Fibroblast of upper back skin (primary cell): Measurements from ENCODE around the gene GATA2.

ENCODE experiments used
- DNase-seq: peaks from one replicate; pipeline ENCODE4 v3.0.0-alpha.2; 2013

Gene GATA2

DNA sequence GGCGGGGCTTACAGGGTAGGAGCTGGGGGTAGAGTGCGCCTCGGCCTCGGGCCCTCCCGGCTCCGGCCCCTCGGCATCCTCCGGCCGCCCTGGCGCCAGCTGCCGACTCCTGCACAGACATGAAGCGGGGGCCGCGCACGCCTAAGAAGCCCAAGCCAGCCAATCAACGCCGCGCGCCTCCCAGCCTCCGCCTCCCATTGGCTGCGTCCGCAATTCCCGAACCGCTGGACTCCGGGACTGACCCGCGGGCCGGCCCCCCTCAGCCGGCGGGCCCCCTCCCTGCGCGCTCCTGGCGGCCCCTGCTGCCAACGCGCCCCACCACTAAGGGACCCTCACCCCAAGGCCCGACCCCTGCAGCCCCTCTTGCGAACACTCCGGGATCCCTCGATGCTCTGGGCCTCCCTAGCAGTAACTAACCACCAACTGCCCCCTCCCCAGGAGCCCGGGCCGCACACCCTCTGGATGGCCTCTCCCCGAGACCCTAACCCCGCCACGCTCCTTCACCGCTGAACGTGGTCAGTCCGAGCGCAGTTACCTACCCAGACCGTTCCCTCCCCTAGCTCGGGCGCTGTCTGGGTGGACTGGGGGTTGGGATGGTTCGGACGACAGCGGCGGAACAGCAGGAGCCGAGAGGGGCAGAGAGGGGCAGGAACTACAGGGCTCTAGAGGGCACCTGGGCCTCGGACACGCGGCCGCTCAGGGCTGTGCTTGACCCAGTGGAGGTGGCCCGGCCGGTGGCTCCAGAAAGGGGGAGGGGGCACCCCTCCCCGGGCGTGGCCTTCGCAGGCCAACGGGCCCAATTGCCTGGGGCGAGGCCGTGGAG, 5.0 kb downstream of the GATA2 start:
- peak; percentile 87 for DNase-seq

DNA sequence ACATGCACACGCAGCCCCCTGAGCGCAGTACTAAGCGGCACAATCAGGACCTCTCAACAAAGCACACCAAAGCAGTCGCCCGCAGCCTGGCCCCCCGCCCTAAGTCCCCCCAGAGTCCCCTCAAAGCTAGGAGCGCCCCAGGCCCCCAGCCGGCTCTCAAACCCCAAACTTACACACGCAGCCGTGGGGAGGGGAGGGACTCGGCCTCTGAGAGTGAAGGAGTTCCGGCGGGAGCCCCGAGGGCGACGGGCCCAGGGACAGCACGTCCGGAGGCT, 5.5 kb downstream of the GATA2 start:
- DNase-seq, result no peak

DNA sequence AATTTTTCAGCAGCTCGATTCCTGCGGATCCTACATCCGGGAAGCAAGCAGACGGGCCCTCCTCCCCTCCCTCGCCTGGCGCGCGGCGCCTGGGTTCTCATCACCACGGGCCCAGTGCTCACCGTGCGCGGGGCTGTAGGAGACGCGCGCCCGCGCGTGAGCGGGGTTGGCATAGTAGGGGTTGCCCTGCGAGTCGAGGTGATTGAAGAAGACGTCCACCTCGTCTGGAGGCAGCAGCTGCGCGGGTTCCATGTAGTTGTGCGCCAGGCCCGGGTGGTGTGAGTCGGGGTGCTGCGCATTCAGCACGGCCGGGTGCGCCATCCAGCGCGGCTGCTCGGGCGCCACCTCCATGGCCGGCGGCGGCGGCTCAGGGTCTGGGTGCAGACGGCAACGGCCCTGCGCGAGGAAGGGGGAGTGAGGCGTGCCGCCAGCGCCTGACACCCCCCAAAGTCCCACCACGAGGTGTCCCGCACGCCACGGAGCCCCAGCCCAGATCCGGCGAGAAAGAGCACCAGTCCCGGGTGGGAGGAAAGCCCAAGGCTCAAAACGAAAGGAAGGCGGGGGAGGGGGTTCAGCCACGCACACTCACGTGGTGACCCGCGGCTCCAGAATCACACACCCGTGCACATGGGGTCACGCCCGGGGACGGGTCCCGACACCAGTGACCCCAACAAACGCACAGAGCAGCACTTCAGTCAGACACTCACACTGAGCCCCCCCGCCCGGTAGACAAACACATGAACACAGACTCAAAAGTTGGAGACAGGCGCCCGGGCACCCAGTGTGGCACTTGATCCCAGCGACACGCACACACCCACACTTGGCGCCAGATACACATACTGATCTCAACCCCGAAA, 6.1 kb downstream of the GATA2 start:
- DNase-seq, result no peak

DNA sequence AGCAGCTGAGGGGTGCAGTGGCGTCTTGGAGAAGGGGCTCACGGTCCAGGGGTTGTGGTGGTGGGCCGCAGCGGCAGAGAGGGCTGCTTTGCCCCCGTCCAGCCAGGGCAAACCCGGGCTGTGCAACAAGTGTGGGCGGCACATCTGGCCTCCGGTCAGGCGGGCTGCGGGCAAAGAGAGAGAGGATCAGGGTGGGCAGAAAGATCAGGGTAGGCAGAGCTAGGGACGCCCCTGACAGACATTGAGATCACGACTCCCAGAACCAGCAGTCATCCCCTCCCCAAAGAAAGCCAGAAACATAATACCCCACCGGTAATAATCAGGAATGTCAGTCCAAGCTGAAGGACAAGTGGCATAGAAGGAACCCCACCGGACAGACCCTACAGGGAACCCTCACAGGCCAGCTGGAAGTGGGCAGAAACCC, 6.8 kb downstream of the GATA2 start:
- DNase-seq, result no peak

DNA sequence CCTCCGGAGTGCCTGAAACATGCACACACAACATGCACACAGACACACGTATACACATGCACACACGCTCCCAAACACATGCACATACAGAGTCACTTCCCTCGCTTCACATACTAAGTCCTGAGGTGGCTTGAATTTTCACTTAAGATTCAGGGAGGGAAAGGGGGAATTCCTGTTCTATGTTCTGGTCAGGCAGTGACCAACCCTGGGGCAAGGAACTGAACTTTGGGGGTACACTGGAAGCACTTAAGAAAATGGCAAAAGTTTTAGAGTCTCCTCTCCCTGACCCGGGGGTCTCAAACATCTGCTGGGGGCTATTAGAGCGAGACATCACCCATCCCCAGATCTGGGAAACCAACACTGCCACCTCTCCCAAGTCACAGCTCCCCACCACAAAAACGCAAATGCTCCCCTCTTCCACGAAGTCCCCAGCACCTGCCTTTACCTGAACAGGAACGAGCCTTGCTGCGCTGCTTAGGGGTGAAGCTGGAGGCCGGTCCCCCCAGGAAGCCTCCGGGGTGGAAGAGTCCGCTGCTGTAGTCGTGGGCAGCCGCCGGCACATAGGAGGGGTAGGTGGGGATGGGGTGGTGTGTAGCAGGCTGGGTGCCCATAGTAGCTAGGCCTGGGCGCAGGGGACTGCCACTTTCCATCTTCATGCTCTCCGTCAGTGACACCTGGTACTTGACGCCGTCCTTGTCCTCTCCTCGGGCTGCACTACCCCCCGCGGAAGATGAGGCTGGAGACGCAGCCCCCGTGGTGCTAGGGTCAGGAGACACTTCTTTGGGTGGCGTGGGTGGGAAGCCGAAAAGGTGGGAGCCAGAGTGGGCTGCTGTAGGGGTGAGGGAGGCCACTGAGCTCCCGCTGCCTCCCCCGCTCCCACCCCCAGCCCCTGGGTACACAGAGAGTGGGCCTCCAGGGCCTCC, 7.5 kb downstream of the GATA2 start:
- no peak for DNase-seq

DNA sequence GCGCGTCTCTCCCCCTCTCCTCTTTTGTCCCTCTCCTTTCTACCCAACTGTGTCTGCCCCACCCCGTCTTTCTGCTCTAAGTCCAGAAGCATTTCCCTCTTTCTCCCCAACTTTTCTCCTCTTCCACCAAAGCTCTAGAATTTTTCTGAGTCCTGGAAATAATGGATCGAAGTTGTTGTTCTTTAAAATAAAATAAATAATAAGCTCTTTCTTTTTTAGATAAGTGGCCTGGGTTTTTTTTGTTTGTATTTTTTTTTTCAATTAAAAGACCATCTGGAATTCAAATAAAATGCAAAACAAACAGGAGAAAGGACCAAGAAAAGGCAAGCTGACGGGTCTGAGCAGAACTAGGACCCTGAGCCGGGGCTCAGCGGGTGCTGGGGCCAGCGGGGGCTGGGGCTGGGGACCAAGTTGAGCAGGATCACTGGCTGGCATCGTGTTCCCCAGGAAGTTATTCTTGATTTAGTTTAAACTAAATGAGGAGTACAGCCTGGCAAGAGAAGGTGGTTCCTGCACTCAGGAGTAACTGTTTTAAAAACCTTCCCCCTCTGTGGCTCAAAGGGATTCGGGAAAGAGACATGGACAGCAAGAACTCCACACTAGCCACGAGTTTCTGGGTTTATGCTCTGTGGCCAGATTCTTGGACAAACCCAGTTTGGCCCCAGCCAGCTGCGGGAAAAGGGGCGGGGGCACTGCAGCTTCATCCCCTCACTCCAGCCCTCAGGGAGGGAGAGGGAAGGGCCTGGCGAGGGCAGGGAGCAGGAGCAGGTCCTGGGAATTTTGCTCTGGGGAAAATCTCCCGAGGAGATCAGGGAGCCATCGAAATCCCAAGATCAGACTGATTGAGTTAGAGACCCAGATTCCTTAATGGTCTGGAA, 8.4 kb downstream of the GATA2 start:
- no peak for DNase-seq

DNA sequence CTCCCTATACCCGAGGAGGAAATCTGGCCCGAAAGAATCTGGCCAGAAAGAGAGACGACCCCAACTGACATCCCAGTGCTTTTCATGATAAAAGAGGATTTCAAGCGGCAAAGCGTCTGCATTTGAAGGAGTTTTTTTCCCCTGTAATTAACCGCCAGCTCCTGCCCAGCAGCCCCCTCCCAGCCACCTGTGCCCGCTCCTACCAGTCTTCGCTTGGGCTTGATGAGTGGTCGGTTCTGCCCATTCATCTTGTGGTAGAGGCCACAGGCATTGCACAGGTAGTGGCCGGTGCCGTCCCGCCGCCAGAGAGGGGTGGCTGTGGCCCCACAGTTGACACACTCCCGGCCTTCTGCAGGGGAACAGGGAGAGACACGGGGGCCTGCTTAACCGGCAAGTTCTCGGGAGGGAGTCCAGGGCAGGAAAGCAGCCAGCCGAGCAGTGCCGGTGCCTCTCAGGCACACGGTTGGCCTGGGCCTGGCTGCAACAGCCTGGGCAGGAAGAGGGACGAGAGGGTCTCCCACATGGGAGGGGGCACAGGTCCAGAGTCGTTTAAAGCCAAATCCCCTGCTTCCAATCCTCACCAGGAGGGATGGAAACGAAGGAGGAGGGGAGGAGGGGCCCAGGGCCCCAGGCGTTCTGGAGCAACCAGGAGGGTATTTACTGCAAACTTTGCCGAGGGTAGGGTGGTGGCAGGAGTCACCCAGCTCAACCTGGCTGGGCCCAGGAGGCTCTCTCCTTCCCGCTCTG, 9.2 kb downstream of the GATA2 start:
- DNase-seq, result no peak

DNA sequence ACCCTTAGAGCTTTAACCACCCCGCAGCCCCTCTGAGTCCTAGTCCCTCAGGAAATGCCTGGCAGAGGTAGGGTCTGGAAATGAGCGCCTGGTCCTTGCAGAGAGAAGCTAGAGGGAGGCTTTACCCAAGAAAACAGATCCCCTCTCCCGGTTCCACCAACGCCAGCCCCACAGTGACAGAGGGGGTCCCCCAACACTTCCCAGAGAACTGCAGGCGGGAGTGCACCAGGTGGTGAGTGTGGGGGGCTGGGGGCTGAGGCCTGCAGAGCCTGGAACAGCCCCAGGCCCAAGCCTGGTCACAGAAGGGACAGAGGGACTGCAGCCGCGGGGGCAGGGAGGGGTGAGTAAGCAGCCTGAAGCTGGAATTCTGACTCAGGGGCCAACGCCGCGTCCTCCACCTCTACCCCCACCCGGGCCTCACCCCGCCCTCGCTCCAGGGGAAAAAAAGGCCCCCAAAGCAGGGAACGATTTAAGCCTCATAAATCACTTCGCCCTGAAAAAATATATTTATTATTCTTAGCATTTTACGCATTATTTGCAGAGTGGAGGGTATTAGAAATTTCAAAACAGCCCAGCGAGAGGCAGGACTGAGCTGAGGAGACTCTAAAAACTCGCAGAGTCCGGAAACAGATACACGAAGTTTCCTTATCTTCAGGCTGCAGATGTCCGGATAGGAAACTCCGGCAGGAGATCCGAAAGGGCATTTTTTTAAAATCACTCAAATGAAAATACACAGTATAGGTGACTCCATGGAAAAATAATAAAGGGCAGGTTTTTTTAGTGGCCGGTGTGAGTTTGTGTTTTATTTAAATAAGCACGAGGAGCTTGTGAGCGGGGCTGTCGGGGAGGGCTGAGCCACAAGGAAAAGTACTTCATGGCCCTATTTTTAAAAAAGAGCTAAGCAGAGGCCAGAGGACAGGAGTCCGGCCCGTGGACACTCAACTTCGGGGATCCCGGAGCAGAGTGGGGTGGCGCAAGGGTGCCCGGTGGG, 10.0 kb downstream of the GATA2 start:
- DNase-seq, result peak; percentile 74

DNA sequence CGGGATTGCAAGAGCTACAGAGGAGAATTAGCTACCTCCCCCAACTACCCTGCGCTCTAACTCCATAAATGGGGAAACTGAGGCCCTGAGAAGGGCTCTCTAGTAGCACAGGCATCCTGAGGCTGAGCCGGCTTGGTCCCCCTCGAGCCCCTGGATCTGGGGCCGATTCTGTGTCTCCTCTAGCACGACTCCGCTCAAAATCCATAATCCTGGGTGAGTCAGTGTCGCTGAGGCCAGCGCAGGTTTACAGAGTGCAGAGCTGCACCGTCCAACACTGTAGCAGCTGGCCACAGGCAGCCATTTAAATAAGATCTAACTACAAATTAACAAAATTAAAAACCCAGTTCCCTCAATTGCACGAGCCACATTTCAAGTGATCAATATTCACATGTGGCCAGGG, 10.8 kb downstream of the GATA2 start:
- DNase-seq, result no peak

DNA sequence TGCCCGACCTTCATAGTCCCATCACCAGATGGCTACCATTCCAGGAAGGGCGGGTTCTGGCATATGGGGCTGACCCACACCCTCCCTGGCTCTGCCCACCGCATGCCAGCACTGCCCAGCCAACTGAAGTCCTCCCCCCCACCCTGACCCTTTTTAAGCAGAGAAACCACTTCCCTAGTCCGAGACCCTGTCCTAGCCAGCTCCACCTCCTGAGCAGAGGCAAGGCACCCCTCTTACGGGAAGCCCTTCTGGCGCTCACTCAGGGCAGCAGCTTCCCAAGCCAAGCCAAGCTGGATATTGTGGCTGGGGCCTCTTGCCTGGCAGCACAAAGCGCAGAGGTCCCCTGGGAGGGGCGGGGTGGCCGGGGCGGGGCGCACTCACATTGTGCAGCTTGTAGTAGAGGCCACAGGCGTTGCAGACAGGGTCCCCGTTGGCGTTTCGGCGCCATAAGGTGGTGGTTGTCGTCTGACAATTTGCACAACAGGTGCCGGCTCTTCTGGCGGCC, 11.5 kb downstream of the GATA2 start:
- DNase-seq, result no peak

DNA sequence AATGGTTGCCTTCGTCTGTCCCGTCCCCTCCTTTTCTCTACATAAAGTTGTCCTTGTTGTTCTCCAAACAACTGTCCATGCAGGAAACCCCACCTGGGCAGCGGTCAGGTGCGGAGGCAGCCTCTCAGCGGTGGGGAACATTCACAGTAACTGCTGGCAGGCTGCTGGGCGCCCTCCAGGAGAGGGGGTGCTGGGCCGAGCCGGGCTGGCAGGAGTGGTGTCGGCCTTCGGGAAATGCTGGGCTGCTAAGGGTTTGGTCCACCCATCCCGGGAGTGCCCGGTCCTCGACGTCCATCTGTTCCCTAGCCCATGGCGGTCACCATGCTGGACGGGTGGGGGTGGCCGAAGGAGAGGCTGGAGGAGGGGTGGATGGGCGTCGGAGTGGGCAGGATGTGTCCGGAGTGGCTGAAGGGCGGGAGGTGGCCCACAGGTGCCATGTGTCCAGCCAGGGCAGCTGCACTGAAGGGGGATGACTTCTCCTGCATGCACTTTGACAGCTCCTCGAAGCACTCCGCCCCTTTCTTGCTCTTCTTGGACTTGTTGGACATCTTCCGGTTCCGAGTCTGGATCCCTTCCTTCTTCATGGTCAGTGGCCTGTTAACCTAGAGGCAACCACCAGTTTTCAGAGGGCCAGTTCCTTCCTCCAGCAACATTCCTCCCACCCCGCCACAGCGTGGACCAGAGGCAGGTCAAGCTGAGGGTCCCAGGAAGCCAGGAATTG, 12.1 kb downstream of the GATA2 start:
- no peak for DNase-seq

DNA sequence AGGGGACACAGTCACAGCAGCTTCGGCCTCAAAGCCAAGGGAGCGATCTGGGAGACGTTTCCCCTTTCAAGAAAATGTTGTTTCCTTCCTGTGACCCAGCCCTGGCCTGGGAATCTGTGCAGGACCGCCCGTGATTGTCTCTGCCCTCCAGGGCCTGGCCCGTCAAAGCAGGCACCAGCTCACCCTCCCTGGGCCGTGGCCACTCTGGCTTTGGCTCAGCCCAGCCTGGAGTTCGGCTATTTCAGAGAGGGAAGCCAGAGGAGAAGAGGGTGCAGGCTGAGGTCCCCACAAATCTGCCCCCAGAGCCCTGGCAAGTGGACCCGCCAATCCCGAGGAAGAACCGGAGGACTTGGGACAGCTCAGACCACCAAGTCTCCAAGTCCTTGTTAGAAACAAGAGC, 12.7 kb downstream of the GATA2 start:
- no peak for DNase-seq

DNA sequence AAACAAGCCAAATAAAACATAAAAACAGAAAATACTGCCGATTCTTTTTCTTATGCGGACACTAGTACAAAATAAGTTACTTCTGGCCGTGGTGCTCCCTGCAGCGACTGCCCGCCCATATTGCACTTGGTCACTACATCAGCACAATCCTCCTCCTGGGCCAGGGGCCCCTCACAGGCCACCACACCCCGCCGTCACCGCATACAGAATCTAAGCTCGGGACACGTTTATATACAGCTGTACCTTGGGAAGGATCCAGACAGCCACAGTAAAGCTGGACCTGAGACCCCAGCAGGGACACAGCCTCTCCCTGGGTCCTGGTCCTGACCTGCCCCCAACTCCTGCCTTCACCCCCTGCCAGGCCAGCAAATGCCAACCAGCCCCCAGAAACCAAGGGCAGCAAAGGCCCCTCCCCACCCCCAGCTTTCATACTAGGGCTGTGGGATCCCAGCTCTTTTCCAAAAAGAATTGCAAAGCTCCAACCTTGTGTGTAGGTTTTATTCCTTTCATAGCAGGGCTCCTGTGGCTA, 13.4 kb downstream of the GATA2 start:
- DNase-seq, result no peak

DNA sequence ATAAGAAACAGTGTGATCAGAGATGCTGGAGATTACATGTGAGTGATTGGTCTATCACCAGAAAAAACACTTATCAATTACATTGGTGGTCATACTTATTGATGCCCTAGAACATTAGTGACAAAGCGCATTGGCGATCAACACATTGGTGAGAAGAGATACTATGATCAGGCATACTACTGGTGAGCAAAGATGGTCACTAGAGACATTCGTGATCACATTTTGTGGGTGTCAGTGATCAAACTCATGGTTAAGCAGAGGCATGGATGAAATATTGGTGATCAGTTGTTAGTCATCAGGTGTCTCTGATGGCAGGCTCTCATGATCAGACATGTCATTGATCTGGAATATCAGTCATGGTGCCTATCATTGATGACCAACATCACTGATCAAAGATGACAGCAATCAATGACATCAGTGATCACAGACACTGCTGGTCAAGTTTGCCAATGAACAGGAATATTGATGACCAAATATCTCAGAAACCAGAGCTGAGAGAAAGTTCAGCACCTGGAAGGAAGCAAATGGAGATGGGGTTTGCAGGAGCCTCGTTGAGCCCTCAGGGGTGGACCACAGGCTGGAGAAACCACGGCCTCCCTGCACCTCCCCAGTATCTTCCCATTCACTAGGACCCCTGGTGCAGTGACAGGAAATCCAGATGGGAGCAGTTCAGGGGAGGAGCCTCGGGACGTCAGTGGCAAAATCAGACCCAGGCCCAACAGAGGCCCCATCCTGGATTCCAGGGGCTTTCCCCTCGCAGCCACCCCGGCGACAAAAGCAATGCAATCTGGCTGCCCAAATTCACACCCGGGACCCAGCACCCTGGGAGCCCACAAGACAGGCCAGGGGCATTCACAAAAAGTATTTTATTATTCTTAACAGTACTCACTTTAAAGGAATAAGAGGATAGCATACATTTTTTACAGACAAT, 14.2 kb downstream of the GATA2 start:
- no peak for DNase-seq

DNA sequence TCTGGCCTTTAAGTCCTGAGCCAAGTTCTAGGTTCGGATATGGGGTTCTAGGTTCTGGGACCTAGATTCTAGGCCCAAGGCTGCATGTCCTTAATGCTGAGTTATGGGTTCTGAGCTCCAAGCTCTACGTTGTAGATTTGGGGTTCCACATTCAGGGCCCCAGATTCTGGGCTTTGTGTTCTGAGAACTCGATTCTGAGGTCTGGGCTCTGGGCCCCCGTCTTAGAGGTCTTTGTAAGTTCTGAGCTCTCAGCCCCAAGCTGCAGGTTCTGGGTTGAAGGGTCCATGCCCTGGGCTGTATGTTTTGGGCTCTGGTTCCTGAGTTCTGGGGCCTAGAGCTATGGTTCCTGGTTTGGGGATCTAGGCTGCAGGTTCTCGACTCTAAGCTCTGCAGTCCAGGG, 16.3 kb downstream of the GATA2 start:
- no peak for DNase-seq

DNA sequence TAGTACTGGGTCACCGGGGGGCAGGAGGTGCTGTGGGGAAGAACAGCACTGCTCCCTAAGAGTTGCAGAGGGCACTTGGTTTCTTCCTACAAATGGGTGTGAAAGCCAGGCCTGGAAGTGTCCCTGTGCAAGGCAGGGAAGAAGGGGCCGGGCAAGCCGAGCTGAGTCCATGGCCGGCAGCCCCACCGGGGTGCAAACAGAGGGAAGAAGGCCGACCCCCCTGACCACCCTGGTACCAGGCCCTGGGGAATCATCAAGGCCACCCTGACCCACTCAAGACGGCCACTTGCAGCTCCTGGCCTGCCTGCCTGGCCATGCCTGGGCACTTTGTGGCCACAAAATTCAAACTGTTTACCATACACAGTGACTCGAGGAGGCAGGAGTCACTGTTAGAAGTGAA, 17.6 kb downstream of the GATA2 start:
- no peak for DNase-seq

DNA sequence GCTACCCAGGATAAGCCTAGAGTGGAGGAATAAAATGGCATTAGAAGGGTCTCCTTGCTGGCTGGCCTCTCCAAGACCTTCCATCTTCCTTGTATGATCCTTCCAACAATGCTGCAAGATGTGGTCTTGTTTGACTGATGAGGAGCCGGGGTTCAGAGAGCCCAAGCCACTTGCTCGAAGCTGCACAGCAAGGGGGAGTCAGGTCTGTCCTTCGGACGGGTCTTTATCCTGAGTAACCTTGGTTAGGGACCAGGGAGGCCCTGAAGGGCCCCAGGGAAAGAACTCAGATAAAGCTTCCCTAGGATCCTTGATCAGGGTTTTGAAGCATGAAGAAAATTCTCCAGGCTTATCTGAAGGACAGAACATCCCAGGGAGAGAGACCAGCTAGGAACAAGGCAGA, 19.3 kb downstream of the GATA2 start:
- DNase-seq, result no peak

DNA sequence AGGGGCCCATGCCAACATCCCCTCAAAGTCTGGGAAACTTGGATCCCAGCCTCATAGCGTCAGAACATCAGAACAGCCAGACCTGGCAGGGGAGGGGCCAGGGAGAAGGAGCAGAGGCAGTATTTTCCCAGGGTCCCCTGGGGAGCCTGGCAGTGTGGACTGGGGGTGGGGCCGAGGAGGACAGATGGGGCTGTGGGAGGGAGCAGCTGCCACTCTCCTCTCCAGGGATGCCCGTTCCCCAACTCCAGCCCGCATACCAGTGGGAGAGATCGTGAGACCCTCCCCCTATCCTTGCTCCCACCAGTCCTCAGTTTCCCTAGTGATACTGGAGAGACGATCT, 19.9 kb downstream of the GATA2 start:
- DNase-seq, result no peak
